G401.6 (cell line): ENCODE measurements around the gene CFAP45.

Source experiments
- FAIRE-seq: peaks from 2 replicates; lab custom pipeline; 2012; peaks lifted over from hg19 to GRCh38; lab: Jason Lieb, UNC

The CFAP45 gene

DNA sequence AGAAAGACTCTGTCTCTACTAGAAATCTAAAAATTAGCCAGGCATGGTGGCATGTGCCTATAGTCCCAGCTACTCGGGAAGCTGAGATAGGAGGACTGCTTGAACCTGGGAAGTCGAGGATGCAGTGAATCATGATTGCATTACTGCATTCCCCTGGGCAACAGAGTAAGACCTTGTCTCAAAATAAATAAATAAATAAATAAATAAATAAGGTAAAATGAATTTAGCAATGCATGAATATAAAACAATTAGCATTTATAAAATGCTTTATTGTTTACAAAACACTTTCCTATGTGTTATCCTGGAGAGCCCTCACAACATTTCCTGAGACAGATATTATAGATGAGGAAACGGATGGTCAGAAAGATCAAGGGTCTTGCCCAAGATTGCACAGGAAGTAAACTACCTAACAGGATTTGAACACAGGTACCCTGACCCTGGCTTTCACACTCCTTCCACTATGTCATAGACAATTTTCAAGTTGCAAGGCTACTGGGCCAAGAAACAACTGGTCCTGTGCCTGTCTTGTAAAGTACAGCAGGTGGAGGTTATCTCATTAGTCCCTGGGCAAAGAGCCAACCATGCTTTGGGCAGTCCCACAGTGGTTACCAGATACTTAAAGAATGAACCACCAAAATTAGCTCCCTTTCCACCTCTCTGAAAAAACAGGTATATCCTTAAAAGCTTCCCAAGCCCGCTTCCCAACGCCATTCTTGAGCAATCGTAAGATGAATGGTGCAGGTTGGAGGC lies 22.1 kb downstream of the CFAP45 start:
- FAIRE-seq = no peak

DNA sequence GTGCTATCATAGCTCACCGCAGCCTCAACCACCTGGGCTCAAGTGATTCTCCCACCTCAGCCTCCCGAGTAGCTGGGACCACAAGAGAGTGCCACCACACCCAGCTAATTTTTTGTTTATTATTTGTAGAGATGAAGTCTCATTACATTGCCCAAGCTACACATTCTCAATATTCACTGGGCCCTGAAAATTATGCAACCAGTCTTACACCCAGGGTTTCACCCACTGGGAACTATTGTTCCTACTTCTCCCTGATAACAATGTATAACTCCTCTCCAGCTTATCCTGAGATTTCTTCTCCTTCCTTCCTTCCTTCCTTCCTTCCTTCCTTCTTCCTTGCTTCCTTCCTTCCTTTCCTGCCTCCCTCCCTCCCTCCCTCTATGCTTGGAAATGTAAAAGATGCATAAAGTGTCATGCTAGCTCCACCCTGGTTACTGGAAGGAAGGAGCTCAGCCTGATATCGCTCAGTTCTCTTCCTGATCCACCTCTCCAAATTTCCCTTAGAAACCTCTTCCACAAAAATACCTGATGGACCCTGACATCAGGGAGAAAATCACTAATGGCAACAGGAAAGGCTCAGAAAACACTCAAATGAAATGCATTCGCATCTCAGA lies 26.3 kb downstream of the CFAP45 start:
- no peak for FAIRE-seq

DNA sequence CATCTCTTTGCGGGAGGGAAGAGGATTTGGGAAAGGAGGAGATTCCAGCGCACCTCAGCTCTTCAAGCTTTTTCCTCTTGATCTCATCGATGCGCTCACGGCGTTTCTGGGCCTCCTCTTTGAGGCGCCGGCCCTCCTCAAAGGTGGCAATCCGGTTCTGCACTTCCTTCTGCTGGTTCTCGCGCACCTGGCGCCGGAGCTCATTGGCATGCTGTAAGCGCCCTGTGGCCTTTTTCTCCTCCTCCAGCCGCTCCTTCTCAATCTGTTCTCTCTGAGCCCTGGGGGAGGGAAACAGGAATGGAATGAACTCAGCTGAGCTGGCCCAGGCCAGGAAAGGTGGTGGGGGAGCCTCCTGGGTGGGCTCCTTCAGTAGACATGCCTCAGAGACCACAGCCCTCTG lies 27.1 kb downstream of the CFAP45 start:
- FAIRE-seq = no peak

DNA sequence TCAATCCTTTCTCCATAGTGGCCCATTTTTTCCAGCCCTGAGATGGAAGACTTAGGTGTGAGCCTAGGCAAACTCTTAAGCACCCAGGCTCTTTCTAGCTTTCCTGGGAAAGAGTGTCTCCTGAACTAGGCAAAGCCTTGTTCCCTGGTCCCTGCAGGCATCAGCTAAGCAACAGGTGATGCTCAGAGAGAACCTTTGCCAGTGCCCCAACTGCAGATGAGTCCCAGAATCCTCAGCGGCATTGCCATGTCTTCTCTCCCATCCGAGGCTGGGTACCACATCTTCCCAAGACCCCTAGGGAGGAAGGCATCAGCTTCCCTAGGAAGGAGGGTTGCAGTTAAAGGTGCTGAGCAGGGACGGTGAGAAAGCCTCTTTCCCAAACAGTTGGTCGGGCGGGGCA lies 29.3 kb downstream of the CFAP45 start:
- FAIRE-seq = no peak

DNA sequence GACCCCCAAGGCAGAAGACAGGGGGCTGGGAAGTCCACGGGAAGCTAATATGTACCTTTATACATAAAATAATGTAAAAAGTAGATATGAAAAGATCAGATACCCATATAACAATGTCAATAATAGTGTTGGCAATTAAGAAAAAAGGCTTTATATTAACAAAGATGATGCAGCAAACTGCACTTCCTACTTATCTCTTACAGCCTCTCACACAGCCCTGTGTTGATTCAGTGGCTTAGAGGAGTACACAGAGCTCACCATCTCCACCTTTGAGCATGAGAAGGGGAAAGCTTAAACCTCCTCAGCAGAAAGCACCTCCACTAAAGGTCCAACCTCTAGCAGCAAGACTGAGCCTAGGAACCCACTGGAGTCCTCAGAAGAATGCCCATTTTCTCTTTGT lies 30.4 kb downstream of the CFAP45 start:
- FAIRE-seq = no peak

DNA sequence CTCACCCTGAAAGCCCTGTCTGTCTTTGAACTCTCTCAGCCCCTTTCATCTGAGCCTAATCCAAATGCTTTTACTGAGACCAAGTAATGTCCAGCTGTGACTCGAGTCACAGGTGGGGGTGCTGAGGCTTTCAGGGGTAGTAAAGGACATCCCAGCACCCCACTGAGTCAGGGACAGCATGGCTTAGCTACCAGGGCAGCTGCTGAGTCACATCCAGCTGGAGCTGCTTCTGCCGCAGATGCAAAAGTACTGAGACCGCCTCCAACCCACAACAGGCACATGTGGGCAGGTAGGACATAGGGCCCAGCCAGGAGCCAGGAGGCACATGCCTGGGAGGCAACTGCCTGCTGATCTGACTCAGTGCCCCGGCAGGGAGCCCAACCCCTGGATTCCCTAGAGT lies 30.8 kb downstream of the CFAP45 start:
- FAIRE-seq = no peak

DNA sequence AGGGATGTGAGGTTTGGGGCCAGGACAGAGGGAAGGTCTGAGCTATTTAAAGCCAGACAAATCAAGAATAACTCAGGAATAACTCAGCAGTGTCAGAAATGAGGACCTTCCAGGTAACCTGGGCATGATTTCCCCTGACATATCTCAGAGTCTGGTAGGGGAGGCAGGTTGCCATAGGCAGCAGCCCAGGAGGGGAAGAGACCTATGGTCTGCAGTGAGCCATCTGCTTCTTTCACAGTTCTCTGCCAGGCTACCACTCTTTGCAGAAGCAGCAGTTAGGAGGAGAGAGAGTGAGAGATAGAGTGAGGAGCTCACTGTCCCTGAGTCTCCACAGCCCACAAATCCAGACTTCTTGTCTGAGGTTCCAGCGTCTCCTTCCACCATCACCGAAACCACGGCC lies 31.2 kb downstream of the CFAP45 start:
- no peak for FAIRE-seq

DNA sequence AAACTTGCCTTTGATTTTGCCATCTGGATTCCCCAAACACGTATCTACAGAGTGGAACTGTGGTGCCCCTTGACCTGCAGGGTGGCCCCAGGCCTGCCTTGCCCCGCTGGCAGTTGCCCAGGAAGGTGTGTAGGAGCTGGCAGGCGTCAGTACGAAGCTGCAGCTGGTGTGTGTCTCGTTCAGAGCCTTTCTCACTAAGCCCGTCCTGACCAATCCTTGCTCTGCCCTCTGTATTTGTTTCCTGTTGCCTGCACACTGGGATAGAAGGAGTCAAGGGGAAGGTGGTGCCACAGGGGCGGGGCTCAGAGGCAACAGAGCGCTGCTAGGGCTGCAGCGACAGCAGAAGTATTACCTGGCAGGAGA lies 32.3 kb downstream of the CFAP45 start:
- FAIRE-seq = no peak

DNA sequence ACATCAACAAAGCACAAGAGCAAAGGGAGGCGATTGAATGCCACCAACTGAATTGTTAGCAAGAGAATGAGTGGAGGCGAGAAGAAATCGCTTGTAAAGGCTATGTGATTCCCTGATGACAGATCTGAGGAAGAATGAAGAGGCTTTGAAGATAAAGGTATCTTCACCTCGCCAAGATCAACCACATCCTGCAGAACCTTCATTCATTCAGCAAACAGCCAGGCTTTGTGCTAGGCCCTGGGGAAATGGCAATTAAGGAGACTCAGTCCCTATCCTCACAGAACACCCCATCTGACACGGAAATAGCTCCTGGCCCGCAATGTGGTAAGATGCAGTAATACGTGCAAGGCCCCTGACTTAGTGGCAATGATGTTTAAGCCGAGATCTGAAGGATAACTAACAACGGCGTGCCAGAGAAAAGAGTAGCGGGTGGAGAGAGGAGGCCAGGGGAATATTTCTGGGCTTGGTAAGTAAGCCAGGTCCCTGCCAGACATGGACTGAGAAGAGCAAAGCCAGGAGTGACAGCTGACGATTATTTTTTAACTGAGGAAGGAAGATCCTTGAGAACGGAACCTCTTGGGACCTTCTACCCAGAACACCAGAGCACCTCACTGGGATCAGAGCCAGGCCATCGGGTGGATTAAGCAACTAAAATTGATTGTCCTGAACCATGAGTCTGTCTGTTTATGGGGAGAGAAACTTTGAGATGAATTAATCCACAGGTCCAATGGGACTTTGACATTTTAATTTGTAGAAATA lies 32.9 kb downstream of the CFAP45 start:
- FAIRE-seq = no peak

DNA sequence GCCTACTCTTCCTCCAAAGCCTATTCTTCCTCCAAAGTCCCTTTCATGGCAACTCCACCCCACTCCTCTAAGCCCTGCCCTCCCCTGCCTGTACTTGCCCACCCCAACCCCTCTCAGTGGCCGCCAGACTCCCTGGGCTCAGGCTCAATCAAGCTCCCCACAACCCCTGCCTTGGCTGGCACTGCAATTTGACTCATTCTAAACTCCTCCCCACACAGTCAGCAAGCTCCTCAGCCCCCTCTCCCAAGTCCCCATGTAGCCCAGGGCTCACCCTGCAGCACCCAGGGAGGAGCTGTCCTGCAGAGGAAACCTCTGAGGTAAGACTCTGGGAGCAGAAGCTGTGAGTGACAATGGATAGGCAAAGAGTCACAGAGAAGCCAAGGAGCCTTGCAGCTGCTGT lies 33.9 kb downstream of the CFAP45 start:
- no peak for FAIRE-seq

DNA sequence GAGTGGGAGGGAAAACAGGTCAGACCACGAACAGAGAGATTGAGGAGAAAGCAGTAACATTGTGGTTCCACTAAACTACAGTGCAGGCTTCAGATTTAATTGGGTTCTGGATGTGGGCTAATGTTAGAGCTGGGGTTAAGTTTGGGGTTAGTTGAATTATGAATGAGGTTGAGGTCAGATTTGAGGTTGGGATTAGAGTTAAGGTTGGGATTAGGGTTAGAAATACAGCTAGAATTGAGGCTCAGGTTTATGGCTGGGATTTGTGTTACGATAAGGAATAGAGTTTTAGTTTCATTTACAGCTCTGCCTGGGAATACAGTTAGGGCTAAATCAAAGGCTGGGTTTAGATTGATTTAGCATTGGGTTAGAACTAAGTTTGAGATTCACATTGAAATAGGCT lies 35.7 kb downstream of the CFAP45 start:
- FAIRE-seq = no peak

DNA sequence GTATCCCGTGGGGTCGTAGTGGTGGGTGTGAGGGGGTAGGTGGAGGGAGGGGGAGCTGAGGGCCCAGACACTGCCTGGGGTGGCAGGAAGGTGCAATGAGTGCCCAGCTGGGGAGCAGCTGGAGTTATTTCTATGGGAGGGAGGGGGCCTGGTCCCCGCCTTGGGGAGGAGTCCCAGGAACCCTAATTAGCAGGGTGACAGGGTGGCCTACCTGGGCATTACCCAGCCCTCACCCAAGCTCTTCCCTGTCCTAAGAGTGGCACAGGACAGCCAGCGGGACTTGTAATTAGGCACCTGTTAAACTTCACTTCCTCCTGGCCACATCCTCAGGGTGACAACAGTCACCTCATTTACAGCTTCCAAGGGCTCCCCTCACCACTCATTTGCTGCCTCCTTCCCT lies 37.4 kb downstream of the CFAP45 start, which contains the start of gene VSIG8:
VSIG8 (minus strand) TSS at position 101 of the 400 bp plus-strand sequence. CDS start 136 bp downstream, outside the sequence.
- FAIRE-seq = no peak

DNA sequence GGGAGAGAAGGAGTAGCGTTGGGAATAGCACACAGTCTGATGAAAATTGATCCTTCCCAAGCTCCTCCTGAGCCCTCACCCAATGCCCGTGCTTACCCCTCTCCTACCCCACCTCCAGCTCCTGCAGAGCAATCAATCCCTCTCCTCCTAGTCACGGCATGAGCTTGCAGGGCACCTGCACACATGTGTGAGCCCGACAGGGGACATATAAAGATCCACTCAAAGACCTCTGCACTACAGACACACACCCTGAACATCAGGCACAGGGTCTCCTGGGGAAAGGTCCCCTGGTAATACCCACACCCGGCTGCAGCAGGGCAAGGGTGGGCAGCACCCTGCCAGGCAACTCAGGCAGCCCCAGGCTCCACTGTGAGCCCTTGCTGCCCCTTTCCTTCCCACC lies 37.9 kb downstream of the CFAP45 start:
- no peak for FAIRE-seq

DNA sequence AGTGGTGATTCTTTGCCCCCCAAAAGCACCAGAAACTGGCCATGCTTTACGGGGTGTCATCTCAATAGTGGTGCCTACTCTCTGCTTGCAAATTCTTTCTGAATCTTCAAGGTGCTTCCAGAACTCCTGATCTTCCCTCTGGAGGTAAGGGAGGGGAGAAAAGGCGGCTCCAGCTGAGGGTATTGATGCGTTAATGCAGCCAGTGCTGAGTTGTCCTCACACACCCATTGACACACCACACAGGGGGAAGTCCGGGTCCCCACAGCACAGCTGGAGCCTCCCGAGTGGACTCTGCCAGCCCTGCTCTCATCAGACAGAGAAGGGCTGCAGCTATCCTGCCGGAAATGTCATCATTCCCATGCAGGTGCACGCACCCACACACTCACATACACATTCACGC lies 38.7 kb downstream of the CFAP45 start:
- FAIRE-seq = no peak

DNA sequence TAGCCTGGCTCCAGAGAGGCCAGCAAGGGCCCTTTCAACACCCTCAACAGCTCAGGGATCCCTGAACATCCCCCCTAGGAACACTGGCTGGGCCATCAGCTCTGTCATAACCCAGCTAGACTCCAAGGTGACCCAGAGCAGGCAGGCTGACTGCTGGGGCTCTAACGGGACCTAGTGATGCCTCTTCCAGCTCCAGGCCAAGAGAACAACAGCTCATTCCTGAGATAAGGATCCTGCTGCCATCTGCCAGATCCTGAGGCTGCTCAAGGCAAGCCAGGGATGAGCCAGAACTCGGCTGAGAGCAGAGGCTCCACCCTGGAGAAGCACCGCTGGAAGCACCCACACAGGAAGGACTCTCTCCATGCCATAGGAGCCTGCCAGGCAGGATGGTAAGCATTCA lies 39.5 kb downstream of the CFAP45 start:
- FAIRE-seq = no peak

DNA sequence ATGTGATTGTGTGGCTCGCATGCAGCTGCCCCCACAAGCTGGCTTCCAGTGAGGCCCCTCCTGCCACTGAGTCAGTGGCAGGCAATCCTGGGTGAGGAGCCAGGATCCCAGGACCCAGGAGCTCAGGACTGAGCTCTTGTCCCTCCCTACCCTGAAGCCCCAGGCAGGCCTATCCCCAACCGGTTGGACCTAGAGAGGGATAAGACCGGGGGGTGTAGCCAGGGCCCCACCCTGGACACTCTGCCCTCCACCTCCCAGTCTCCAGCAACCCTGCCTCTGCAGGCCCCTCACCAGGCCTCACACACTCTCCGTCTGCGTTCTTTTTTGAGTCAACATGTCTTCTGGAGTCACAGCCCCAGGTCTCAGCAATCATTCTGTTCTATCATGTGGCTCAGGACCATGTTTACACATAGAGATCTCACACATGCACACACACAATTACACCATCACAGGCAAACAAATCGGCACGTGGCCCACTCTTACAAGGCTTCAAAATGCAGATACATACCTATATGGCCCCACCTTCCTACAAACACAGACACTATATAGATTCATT lies 40.1 kb downstream of the CFAP45 start:
- FAIRE-seq = no peak

DNA sequence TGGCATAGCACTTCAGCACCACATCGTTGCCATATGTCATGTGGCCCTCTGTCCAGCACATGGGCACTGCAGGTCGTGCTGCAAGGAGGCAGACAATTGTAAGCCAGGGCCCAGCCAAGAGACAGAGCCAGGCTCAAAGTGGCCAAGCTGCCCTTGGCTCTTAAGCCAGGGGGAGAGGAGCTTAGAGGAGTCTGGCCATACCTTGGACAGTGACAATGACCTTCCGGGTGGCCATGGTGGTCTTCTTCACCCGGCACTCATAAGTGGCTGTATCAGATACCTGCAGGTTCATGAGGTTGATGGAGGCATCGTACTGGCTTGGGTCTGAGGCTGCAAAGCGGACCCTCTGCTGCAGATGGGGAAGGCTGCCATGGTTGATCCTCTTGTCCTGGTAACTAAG lies 42.1 kb downstream of the CFAP45 start:
- no peak for FAIRE-seq

DNA sequence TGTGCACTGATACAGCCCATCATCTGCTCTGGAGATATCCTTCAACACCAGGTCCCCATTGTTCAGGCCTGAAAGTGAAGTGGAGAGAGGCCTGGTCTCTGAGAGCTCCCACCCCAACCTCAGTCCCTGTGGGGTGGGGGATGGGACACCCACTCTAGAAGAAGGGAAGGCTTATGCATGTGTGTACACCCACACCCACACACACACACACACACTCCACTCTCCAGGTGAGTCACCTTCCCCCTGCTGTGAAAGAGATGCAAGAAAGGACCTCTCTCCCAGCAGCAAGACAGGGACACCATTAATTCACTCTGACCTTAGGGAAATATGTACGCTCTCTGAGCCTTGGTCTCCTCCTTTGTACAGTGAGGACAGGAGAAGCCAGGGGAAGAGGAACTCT lies 43.4 kb downstream of the CFAP45 start:
- no peak for FAIRE-seq

DNA sequence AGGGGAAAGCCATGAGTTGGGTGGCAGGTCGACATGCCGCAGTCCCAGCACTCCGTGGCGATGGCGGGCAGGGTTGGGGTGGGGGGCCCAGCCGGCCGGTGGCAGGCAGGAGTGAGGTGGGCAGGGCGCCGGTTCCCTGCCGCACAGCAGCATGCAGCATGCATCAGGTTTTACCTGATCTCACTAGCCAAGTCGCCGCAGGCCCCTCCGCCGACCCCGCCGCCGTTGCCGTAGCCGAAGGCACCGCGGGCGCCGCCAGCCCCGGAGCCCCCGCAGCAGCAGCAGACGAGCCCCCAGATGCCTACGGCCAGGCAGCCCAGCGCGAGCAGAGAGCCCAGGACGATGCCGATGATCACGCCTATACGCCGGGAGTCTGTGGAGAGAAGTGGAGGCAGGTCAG lies 44.3 kb downstream of the CFAP45 start:
- FAIRE-seq = no peak

DNA sequence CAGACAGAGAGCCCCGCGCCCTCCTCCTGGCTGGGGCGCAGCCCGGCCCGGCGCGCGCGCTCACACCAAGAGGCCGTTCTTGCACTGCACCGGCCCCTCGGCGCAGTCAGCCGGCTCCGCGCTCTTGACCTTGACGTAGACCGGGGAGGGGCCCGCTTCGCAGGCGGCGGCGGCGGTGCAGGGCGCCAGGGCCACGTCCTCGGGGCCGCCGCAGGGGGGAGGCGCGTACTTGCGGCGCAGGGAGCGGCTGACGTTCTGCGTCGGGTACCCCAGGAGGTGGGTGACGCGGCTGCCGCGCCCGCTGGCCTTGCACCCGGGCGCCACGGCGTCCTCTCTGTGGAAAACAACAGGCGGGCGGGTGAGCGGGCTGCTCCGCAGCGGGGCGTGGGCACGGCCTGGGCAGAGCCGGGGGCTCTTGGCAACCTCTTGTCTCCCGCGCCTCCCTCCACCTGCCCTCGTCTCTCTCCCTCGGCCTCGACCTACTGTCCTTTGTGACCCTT lies 45.2 kb downstream of the CFAP45 start:
- FAIRE-seq = no peak

DNA sequence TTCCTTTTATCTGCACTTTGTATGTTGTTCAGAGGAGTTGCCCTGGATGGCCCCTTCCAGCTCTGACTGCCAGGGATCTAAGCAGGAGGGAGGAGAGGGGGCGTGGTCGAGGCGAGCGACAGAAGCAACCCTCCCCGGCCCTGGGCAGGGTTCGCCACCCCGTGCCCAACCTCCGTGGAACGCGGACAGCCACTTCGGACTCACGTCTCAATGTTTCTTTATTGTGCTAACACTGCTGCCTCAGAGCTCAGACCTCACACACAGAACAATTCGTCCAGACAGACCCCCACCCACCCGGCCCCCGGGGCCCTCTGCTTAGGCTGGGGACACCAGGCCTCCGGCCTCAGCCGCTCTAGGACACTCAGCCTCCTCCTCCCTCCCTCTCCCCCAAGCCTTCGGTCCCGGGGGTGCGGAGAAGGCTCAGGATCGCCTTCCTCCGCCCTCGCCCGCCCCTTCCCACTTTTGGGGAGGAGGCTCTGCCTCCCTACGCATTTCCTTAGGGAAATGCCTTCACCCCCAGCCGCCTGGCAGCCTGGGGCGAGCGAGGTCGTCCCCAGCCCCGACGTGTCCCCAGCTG lies 45.8 kb downstream of the CFAP45 start:
- FAIRE-seq = no peak

DNA sequence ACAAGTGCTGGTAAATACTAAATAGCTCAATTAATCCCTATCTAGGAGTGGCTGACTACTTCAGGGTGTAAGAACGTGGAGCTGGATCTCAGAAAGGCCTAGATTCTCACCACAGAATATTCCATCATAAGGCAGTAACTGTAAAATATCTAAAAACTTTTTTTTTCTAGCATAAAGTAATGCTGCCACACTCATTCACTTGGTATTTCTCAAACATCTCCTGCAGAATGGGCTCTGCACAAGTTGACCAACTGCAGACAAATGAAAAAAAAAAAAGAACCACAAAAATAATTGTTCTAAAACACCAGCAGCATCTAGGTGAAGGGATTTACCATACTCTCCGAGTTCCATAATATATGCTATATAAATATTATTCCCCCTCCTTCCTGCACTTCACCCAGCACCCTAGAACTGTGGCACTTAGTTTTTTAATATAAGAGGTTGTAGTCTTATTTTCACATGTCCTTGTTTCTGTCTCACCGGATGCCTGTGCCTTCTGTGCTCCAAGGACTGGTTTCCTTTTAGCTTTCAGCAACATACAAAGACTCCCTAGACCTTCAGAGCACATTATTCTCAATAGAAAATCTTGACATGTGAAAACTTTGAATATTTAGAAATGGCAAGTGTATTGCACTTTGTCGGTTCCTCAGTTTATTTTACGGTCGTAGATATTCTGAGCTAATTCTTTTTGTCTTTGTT lies 46.4 kb downstream of the CFAP45 start:
- no peak for FAIRE-seq
